Sigmoid colon (tissue), 7 donors: ENCODE results near the gene P3H2. TPM values are rescaled to one million over a fixed set of nuclear protein-coding genes. Genes with fewer than 3 reads are reported as not detected.

Experiments used
- DNase-seq: peaks from one replicate; pipeline ENCODE4 v3.0.0-alpha.2; 2019
- H3K27ac ChIP-seq, 4 donors: fragments of 200-600 bp; sonication (generic); one replicate each; pipeline ENCODE4 v1.5.1; 2016 to 2019; ENCODE audit warnings: mild to moderate bottlenecking in 1 of 4
- H3K27me3 ChIP-seq, 3 donors: fragments of 200-600 bp; sonication (generic); one replicate each; pipeline ENCODE4 v1.5.1; 2019; ENCODE audit warnings: mild to moderate bottlenecking in 1 of 3
- H3K36me3 ChIP-seq, 4 donors: fragments of 200-600 bp; sonication (generic); one replicate each; pipeline ENCODE4 v1.5.1; 2016 to 2019
- H3K4me1 ChIP-seq, 4 donors: fragments of 200-600 bp; sonication (generic); one replicate each; pipeline ENCODE4 v1.5.1; 2017 to 2019
- H3K4me3 ChIP-seq, 4 donors: fragments of 200-600 bp; sonication (generic); one replicate each; pipeline ENCODE4 v1.5.1; 2017 to 2019; ENCODE audit warnings: mild to moderate bottlenecking in 2 of 4, moderate library complexity in 1 of 4
- H3K9me3 ChIP-seq, 4 donors: fragments of 200-600 bp in 3 of 4; sonication (generic) in 3 of 4; one replicate each; pipeline versions ENCODE4 v1.5.1 to v1.6.1; 2013 to 2019
- CTCF ChIP-seq, 4 experiments: fragments of 450-650 bp in 3 of 4; fragments of 200-600 bp in 1 of 4; IDR thresholded peaks; one replicate each; pipeline ENCODE4 v1.5.1; 2016 to 2019; ENCODE audit warnings: antibody characterized with exemption in 4 of 4, mild to moderate bottlenecking in 3 of 4, moderate library complexity in 2 of 4
- EP300 ChIP-seq, 4 donors: sonication (generic); formaldehyde crosslinking; IDR thresholded peaks; one replicate each; pipeline ENCODE4 v1.6.1; 2017; ENCODE audit warnings: antibody characterized with exemption in 4 of 4
- POLR2A ChIP-seq, 2 donors: fragments of 450-650 bp; IDR thresholded peaks; one replicate each; pipeline ENCODE4 v1.6.1; 2016; ENCODE audit warnings: antibody characterized with exemption in 2 of 2, mild to moderate bottlenecking in 2 of 2, moderate library complexity in 2 of 2
- POLR2AphosphoS5 ChIP-seq, 4 donors: sonication (generic); formaldehyde crosslinking; IDR thresholded peaks; one replicate each; pipeline ENCODE4 v1.6.1; 2017; ENCODE audit warnings: antibody characterized with exemption in 4 of 4
- whole genome bisulfite sequencing, 2 donors: extraction: QIAGEN DNeasy Blood & Tissue Kit; methylation state at CpG; one replicate each; pipeline ENCODE4 v1.1.7; 2013; 5-methylcytosine and 5-hydroxymethylcytosine counted together
- intact Hi-C: fragments of 100-400 bp; cut with DNase I; formaldehyde crosslinking; loops from one replicate; pipeline ENCODE4 v1.15.1; 2023
- polyA plus RNA-seq, 3 donors: library from polyadenylated mRNA; stranded (reverse); fragments of 200-250 nt; gene quantifications; one replicate each; pipeline ENCODE4 v1.2.3, GENCODE V29; 2013
- total RNA-seq, 4 donors: library from RNA; depleted of rRNA; stranded (reverse); fragments of >200 nt; gene quantifications; one replicate each; pipeline ENCODE4 v1.1.0, GENCODE V29; 2016
- donor health status: healthy with polysubstance abuse.
- donor health status: Bipolar disorder and iron deficiency.
- donor health status: healthy.

The P3H2 gene
- total and polyA plus RNA-seq, 7 donors: 1.8 to 41.7 (median 29.6) TPM

- no peak for DNase-seq
- Histone ChIP-seq H3K36me3 (no peaks in the 10 kb centered on the region), H3K9me3 (no peaks in the 10 kb centered on the region), H3K27me3 (no peaks in the 10 kb centered on the region), H3K4me1 (no peaks in the 10 kb centered on the region), H3K4me3 (no peak overlapping the region), H3K27ac (no peak overlapping the region)
- TF ChIP-seq POLR2A (IDR thresholded peaks at IDR 0.05): no peak
- TF ChIP-seq CTCF (IDR thresholded peaks at IDR 0.05): no peak
- TF ChIP-seq POLR2AphosphoS5 (IDR thresholded peaks at IDR 0.05): no peak
- TF ChIP-seq EP300 (IDR thresholded peaks at IDR 0.05): no peak
- intact Hi-C loops: no loop called here
Observed at GRCh38 chr3:189921770-189922169, 198.9 kb downstream of the P3H2 start.

GRCh38 chr3:189914799-189915198, 205.9 kb downstream of the P3H2 start:
- Histone ChIP-seq H3K36me3 (no peaks in the 10 kb centered on the region), H3K4me1 (no peaks in the 10 kb centered on the region), H3K27me3 (no peaks in the 10 kb centered on the region), H3K27ac (no peak overlapping the region), H3K9me3 (peaks cover 0 to 1% (median 0%) of the 10 kb centered on the region in 4 donors), H3K4me3 (no peak overlapping the region)
- WGBS, 2 donors: 86% methylated on average over 3 of the region's 3 CpGs
- TF ChIP-seq POLR2A (IDR thresholded peaks at IDR 0.05) (no peak), EP300 (IDR thresholded peaks at IDR 0.05) (no peak), CTCF (IDR thresholded peaks at IDR 0.05) (no peak), POLR2AphosphoS5 (IDR thresholded peaks at IDR 0.05) (no peak)
- intact Hi-C loops: no loop called here
- no peak for DNase-seq

- H3K4me3 ChIP-seq: no peak overlapping the region
- H3K9me3 ChIP-seq: peaks cover 0 to 1% (median 0%) of the 10 kb centered on the region in 4 donors
- H3K27ac ChIP-seq: no peak overlapping the region
- intact Hi-C loops: no loop called here
- no peak for TF ChIP-seq POLR2A (IDR thresholded peaks at IDR 0.05)
- no peak for TF ChIP-seq EP300 (IDR thresholded peaks at IDR 0.05)
- TF ChIP-seq POLR2AphosphoS5 (IDR thresholded peaks at IDR 0.05): no peak
- no peak for TF ChIP-seq CTCF (IDR thresholded peaks at IDR 0.05)
- H3K4me1 ChIP-seq: no peaks in the 10 kb centered on the region
- WGBS, 2 donors: 15 to 48% methylated on average over 1 of the region's 1 CpG
- no peaks in the 10 kb centered on the region for H3K27me3 ChIP-seq
- no peak for DNase-seq
- no peaks in the 10 kb centered on the region for H3K36me3 ChIP-seq
Observed at GRCh38 chr3:189911001-189911400, 209.7 kb downstream of the P3H2 start.

- no peaks in the 10 kb centered on the region for H3K27me3 ChIP-seq
- H3K9me3 ChIP-seq: peaks cover 0 to 1% (median 0%) of the 10 kb centered on the region in 4 donors
- TF ChIP-seq CTCF (IDR thresholded peaks at IDR 0.05) (no peak), EP300 (IDR thresholded peaks at IDR 0.05) (no peak), POLR2AphosphoS5 (IDR thresholded peaks at IDR 0.05) (no peak), POLR2A (IDR thresholded peaks at IDR 0.05) (no peak)
- 91 to 93% methylated on average over 2 of the region's 2 CpGs for WGBS, 2 donors
- intact Hi-C loops: no loop called here
- H3K27ac ChIP-seq: no peak overlapping the region
- H3K4me1 ChIP-seq: no peaks in the 10 kb centered on the region
- H3K36me3 ChIP-seq: no peaks in the 10 kb centered on the region
- no peak for DNase-seq
- H3K4me3 ChIP-seq: no peak overlapping the region
Observed at GRCh38 chr3:189909573-189909972, 211.1 kb downstream of the P3H2 start.

GRCh38 chr3:189909139-189909538, 211.6 kb downstream of the P3H2 start:
- Histone ChIP-seq H3K27ac (no peak overlapping the region), H3K36me3 (no peaks in the 10 kb centered on the region), H3K4me3 (no peak overlapping the region), H3K9me3 (peaks cover 0 to 1% (median 0%) of the 10 kb centered on the region in 4 donors), H3K27me3 (no peaks in the 10 kb centered on the region), H3K4me1 (no peaks in the 10 kb centered on the region)
- intact Hi-C loops: no loop called here
- 89 to 91% methylated on average over 3 of the region's 3 CpGs for WGBS, 2 donors
- DNase-seq: no peak
- TF ChIP-seq POLR2A (IDR thresholded peaks at IDR 0.05) (no peak), EP300 (IDR thresholded peaks at IDR 0.05) (no peak), POLR2AphosphoS5 (IDR thresholded peaks at IDR 0.05) (no peak), CTCF (IDR thresholded peaks at IDR 0.05) (no peak)
